OCI-LY1 (cell line): ENCODE results near the gene AP2A2.
"Not testable (repeated sequence)": the region's sequence is repeated elsewhere in the genome, so short reads cannot be mapped to it uniquely, and the experiment has no call there.

Experiments used
- CTCF ChIP-seq: fragments of 200-600 bp; sonication (generic), shearing (Covaris generic); IDR thresholded peaks from 2 replicates; pipeline ENCODE4 v1.5.1; 2017; ENCODE audit warnings: mild to moderate bottlenecking, antibody characterized with exemption, low read length, moderate library complexity, mixed read lengths
- EZH2 ChIP-seq: fragments of 200-600 bp; sonication (generic), shearing (Covaris generic); IDR thresholded peaks from 2 replicates; pipeline ENCODE4 v1.8.0; 2017; ENCODE audit warnings: borderline replicate concordance, mixed run types, mild to moderate bottlenecking, antibody characterized with exemption, low read length, moderate library complexity, mixed read lengths

- not testable (repeated sequence) for TF ChIP-seq EZH2, CTCF
Measured at GRCh38 chr11:961310-961920, 35.7 kb downstream of the AP2A2 start.
